ENCODE results near the gene PRSS36. TPM values are rescaled to one million over a fixed set of nuclear protein-coding genes. Genes with fewer than 3 reads are reported as not detected.
"Not testable (repeated sequence)": the region's sequence is repeated elsewhere in the genome, so short reads cannot be mapped to it uniquely, and the experiment has no call there.

Gene PRSS36
- total RNA-seq, 1 experiment from 2014 or later = 0.23 TPM

- BruUV-seq (replicated peaks) = no TSS peak
- in situ Hi-C loops (cut with HindIII; ENCODE audit: low pct_unique_long_range_greater_than_20kb, low sequenced_read_pairs) = no loop called here
- H3K27me3 ChIP-seq (ENCODE audit: control insufficient read depth, insufficient read depth, low read length) = no peaks in the 10 kb centered on the region
- ChIA-PET POLR2A (interaction anchor here (0.7 kb wide), 2 partner anchors 28 to 35 kb away, joined by 3 to 10 read pairs; partner anchors contain the start of genes FUS and KAT8), CTCF (interaction anchor here (0.6 kb wide), 1 partner anchor 168 kb away, joined by 6 read pairs; no protein-coding TSS in a partner anchor)
- intact Hi-C loops (cut with micrococcal nuclease; ENCODE audit: unreplicated experiment) = no loop called here
- TF ChIP-seq POLR2AphosphoS5 (IDR thresholded peaks at IDR 0.05; ENCODE audit: low read depth, low read length) (no peak), SIN3A (IDR thresholded peaks at IDR 0.05; ENCODE audit: borderline replicate concordance, insufficient read depth, low read depth, low read length) (no peak), TCF7L2 (IDR thresholded peaks at IDR 0.05; ENCODE audit: low read depth, low read length) (no peak), REST (IDR thresholded peaks at IDR 0.05; ENCODE audit: insufficient read depth in 1 of 2, low read depth in 2 of 2, low read length in 1 of 2) (no peak), CTCF (IDR thresholded peaks at IDR 0.05) (no peak)
- ATAC-seq (no peak), DNase-seq (ENCODE audit: low read depth, low spot score) (no peak)
- peaks cover 7% of the 10 kb centered on the region for H3K4me1 ChIP-seq (ENCODE audit: control insufficient read depth, insufficient read depth, low read length)
- H3K9me3 ChIP-seq (ENCODE audit: control insufficient read depth, insufficient read depth, low read depth, low read length) = no peaks in the 10 kb centered on the region
- H3K27ac ChIP-seq (ENCODE audit: low read length) = no peak overlapping the region
- H3K4me3 ChIP-seq (ENCODE audit: low read depth in 2 of 2, low read length in 2 of 2) = no peak overlapping the region
- H3K36me3 ChIP-seq (ENCODE audit: control insufficient read depth, insufficient read depth, low read length) = no peaks in the 10 kb centered on the region
Observed at GRCh38 chr16:31145398-31145990, 4.4 kb downstream of the PRSS36 start.

- ATAC-seq; POLR2A ChIA-PET; in situ Hi-C loops (cut with HindIII; ENCODE audit: low pct_unique_long_range_greater_than_20kb, low sequenced_read_pairs); H3K9me3 ChIP-seq (ENCODE audit: control insufficient read depth, insufficient read depth, low read depth, low read length); H3K4me1 ChIP-seq (ENCODE audit: control insufficient read depth, insufficient read depth, low read length); BruUV-seq (replicated peaks); intact Hi-C loops (cut with micrococcal nuclease; ENCODE audit: unreplicated experiment); H3K27me3 ChIP-seq (ENCODE audit: control insufficient read depth, insufficient read depth, low read length); H3K36me3 ChIP-seq (ENCODE audit: control insufficient read depth, insufficient read depth, low read length); H3K4me3 ChIP-seq (ENCODE audit: low read depth in 2 of 2, low read length in 2 of 2); CTCF ChIA-PET; DNase-seq (ENCODE audit: low read depth, low spot score); H3K27ac ChIP-seq (ENCODE audit: low read length): not testable (repeated sequence)
Observed at GRCh38 chr16:31144418-31144817, 5.4 kb downstream of the PRSS36 start.

DNA sequence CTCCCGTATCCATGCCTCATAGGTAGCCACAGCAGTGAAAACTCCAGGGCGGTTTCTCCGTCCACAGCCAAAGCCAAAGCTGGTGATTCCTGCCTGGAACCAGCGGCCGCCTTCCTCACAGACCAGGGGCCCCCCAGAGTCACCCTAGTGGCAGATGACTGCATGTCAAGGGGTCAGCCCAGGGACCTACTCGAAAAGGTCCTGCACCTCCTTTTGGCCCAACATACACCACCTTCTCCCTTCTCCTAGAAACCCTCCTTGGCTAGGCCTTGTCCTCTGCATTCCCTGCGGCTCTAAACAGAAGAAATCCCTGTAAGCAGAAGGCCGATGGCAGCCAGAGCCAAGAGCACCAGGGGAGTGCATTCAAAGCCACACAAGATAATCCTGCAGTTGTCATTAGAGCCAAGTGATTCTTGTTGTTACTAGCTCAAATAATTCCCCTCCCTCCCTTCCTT is 6.1 kb downstream of the PRSS36 start:
- H3K9me3 ChIP-seq (ENCODE audit: control insufficient read depth, insufficient read depth, low read depth, low read length) = no peaks in the 10 kb centered on the region
- POLR2A ChIA-PET = no interaction called here
- H3K4me1 ChIP-seq (ENCODE audit: control insufficient read depth, insufficient read depth, low read length) = peaks cover 11% of the 10 kb centered on the region
- intact Hi-C loops (cut with micrococcal nuclease; ENCODE audit: unreplicated experiment) (no loop called here), in situ Hi-C loops (cut with HindIII; ENCODE audit: low pct_unique_long_range_greater_than_20kb, low sequenced_read_pairs) (no loop called here)
- H3K27ac ChIP-seq (ENCODE audit: low read length) = no peak overlapping the region
- DNase-seq (ENCODE audit: low read depth, low spot score) (no peak), ATAC-seq (no peak)
- CTCF ChIA-PET = interaction anchor here (0.7 kb wide), 1 partner anchor 22 kb away, joined by 3 read pairs; no protein-coding TSS in a partner anchor
- BruUV-seq (replicated peaks) = no TSS peak
- H3K4me3 ChIP-seq (ENCODE audit: low read depth in 2 of 2, low read length in 2 of 2) = no peak overlapping the region
- H3K36me3 ChIP-seq (ENCODE audit: control insufficient read depth, insufficient read depth, low read length) = no peaks in the 10 kb centered on the region
- TF ChIP-seq REST (IDR thresholded peaks at IDR 0.05; ENCODE audit: insufficient read depth in 1 of 2, low read depth in 2 of 2, low read length in 1 of 2) = no peak
- no peaks in the 10 kb centered on the region for H3K27me3 ChIP-seq (ENCODE audit: control insufficient read depth, insufficient read depth, low read length)
